ENCODE measurements around the gene SPINT4.
"Not testable (repeated sequence)": the region's sequence is repeated elsewhere in the genome, so short reads cannot be mapped to it uniquely, and the experiment has no call there.

GRCh38 chr20:45764618-45765282, 42.6 kb downstream of the SPINT4 start:
- TF ChIP-seq CTCF (IDR thresholded peaks at IDR 0.05; ENCODE audit: low read length); EZH2 (IDR thresholded peaks at IDR 0.05; ENCODE audit: borderline replicate concordance, low read length): not testable (repeated sequence)
